ENCODE measurements around the gene LPA.

The LPA gene

GRCh38 chr6:160513836-160514235 is 150.2 kb downstream of the LPA start:
- no peak for DNase-seq

- no peak for DNase-seq
Measured at GRCh38 chr6:160510976-160511617, 153.0 kb downstream of the LPA start.

GRCh38 chr6:160510199-160510598 is 153.9 kb downstream of the LPA start:
- DNase-seq: no peak

- DNase-seq: no peak
Measured at GRCh38 chr6:160509610-160510009, 154.5 kb downstream of the LPA start.

GRCh38 chr6:160508599-160508998 is 155.5 kb downstream of the LPA start:
- DNase-seq: no peak

- no peak for DNase-seq
Measured at GRCh38 chr6:160507420-160507819, 156.7 kb downstream of the LPA start.

GRCh38 chr6:160505970-160506369 is 158.1 kb downstream of the LPA start:
- DNase-seq: no peak

GRCh38 chr6:160500639-160501038 is 163.4 kb downstream of the LPA start:
- no peak for DNase-seq

- no peak for DNase-seq
Measured at GRCh38 chr6:160494576-160494975, 169.5 kb downstream of the LPA start.

- DNase-seq: no peak
Measured at GRCh38 chr6:160489091-160489490, 175.0 kb downstream of the LPA start.

- no peak for DNase-seq
Measured at GRCh38 chr6:160487116-160487515, 177.0 kb downstream of the LPA start.
